CD14-positive monocyte (primary cell): ENCODE results near the gene IRF7. TPM values are rescaled to one million over a fixed set of nuclear protein-coding genes. Genes with fewer than 3 reads are reported as not detected.

Source experiments
- DNase-seq, 3 donors: peaks; one replicate each; pipeline ENCODE4 v3.0.0-alpha.2; 2011 to 2022
- H2AFZ ChIP-seq: 2 replicates; pipeline ENCODE4 v1.6.0; 2012; ENCODE audit warnings: mild to moderate bottlenecking, low read depth, low read length, inconsistent platforms; ENCODE audit not compliant: insufficient read depth, poor library complexity, severe bottlenecking
- H3K27ac ChIP-seq, 2 donors: 1 replicate in 1 of 2; 2 replicates in 1 of 2; pipeline ENCODE4 v1.5.1; 2012 to 2013; ENCODE audit warnings: low read length in 2 of 2, control low read depth in 1 of 2, inconsistent platforms in 1 of 2, low read depth in 1 of 2, mild to moderate bottlenecking in 1 of 2
- H3K27me3 ChIP-seq, 2 donors: one replicate each; pipeline versions ENCODE4 v1.6.0 to v1.6.1; 2011 to 2013; ENCODE audit warnings: low read length in 2 of 2; ENCODE audit not compliant: control insufficient read depth in 2 of 2, insufficient read depth in 2 of 2
- H3K36me3 ChIP-seq, 2 donors: replicated peaks in 1 of 2; 1 replicate in 1 of 2; 2 replicates in 1 of 2; pipeline versions ENCODE4 v1.5.1 to v1.6.1; 2012 to 2013; ENCODE audit warnings: low read length in 2 of 2, control low read depth in 1 of 2, inconsistent platforms in 1 of 2, mild to moderate bottlenecking in 1 of 2; ENCODE audit not compliant: insufficient read depth in 2 of 2, control insufficient read depth in 1 of 2
- H3K4me1 ChIP-seq, 2 donors: 1 replicate in 1 of 2; 2 replicates in 1 of 2; pipeline versions ENCODE4 v1.5.1 to v1.6.1; 2012 to 2013; ENCODE audit warnings: low read length in 2 of 2, control low read depth in 1 of 2, inconsistent platforms in 1 of 2, mild to moderate bottlenecking in 1 of 2, moderate library complexity in 1 of 2; ENCODE audit not compliant: insufficient read depth in 2 of 2, control insufficient read depth in 1 of 2
- H3K4me2 ChIP-seq: replicated peaks from 2 replicates; pipeline ENCODE3; 2012; ENCODE audit warnings: low read length, moderate library complexity, mild to moderate bottlenecking; ENCODE audit not compliant: poor library complexity, severe bottlenecking; ENCODE audit errors: extremely low read depth
- H3K4me3 ChIP-seq, 3 experiments: fragments of 200-600 bp in 1 of 3; sonication (generic) in 1 of 3; replicated peaks in 1 of 3; 1 replicate in 2 of 3; 2 replicates in 1 of 3; pipeline ENCODE4 v1.5.1; 2011 to 2013; ENCODE audit warnings: low read length in 3 of 3, mild to moderate bottlenecking in 3 of 3, control low read depth in 2 of 3, low read depth in 2 of 3, inconsistent platforms in 1 of 3, moderate library complexity in 1 of 3
- H3K79me2 ChIP-seq: 2 replicates; pipeline ENCODE4 v1.6.0; 2012; ENCODE audit warnings: mild to moderate bottlenecking, control low read depth, inconsistent platforms, low read length, moderate library complexity; ENCODE audit not compliant: insufficient read depth
- H3K9ac ChIP-seq: 2 replicates; pipeline ENCODE4 v1.6.0; 2017; ENCODE audit warnings: low read length, mild to moderate bottlenecking; ENCODE audit not compliant: insufficient read depth, poor library complexity, severe bottlenecking
- H3K9me3 ChIP-seq, 2 donors: replicated peaks in 1 of 2; 1 replicate in 1 of 2; 2 replicates in 1 of 2; pipeline versions ENCODE4 v1.5.1 to v1.6.1; 2012 to 2013; ENCODE audit warnings: low read length in 2 of 2, control low read depth in 1 of 2; ENCODE audit not compliant: control insufficient read depth in 1 of 2, insufficient read depth in 1 of 2
- H4K20me1 ChIP-seq: 2 replicates; pipeline ENCODE4 v1.6.0; 2012; ENCODE audit warnings: mild to moderate bottlenecking, low read length, control low read depth, moderate library complexity; ENCODE audit not compliant: insufficient read depth
- H3K27ac Mint-ChIP-seq, 7 donors: one replicate each; pipeline ENCODE4 v1.8.0; 2020; ENCODE audit warnings: mild to moderate bottlenecking in 7 of 7, mixed read lengths in 7 of 7, moderate library complexity in 6 of 7, inconsistent platforms in 2 of 7
- H3K27me3 Mint-ChIP-seq, 3 donors: one replicate each; pipeline ENCODE4 v1.8.0; 2021 to 2022; ENCODE audit warnings: low read depth in 3 of 3, mild to moderate bottlenecking in 3 of 3, mixed read lengths in 3 of 3, moderate library complexity in 3 of 3, inconsistent platforms in 1 of 3
- H3K36me3 Mint-ChIP-seq, 2 donors: one replicate each; pipeline ENCODE4 v1.8.0; 2020; ENCODE audit warnings: mixed read lengths in 2 of 2, inconsistent platforms in 1 of 2, mild to moderate bottlenecking in 1 of 2
- H3K4me1 Mint-ChIP-seq: one replicate; pipeline ENCODE4 v1.8.0; 2020; ENCODE audit warnings: mild to moderate bottlenecking, mixed read lengths
- H3K4me3 Mint-ChIP-seq, 2 donors: one replicate each; pipeline ENCODE4 v1.8.0; 2020; ENCODE audit warnings: mild to moderate bottlenecking in 2 of 2, mixed read lengths in 2 of 2, moderate library complexity in 1 of 2
- H3K9me3 Mint-ChIP-seq, 7 donors: one replicate each; pipeline ENCODE4 v1.8.0; 2020 to 2022; ENCODE audit warnings: mixed read lengths in 7 of 7, mild to moderate bottlenecking in 6 of 7, moderate library complexity in 6 of 7, inconsistent platforms in 2 of 7
- CTCF ChIP-seq: fragments of 200-600 bp; IDR thresholded peaks from one replicate; pipeline ENCODE4 v1.8.0; 2022; ENCODE audit warnings: antibody characterized with exemption, mild to moderate bottlenecking
- WGBS: methylation state at CpG from one replicate; pipeline ENCODE4 v1.1.5; 2013; ENCODE audit warnings: missing lambda C conversion rate; ENCODE audit not compliant: insufficient coverage; 5-methylcytosine and 5-hydroxymethylcytosine counted together
- intact Hi-C, 2 donors: fragments of 100-400 bp; cut with micrococcal nuclease; formaldehyde crosslinking; loops; one replicate each; pipeline versions ENCODE4 v1.15.0 to v1.15.1; 2023
- polyA plus RNA-seq, 3 donors: library from polyadenylated mRNA; depleted of rRNA in 1 of 3; unstranded in 2 of 3; stranded (reverse) in 1 of 3; fragments of 300-500 nt in 2 of 3; fragments of >200 nt in 1 of 3; fragmentation: Illumina TruSeq in 2 of 3; gene quantifications; 1 replicate in 2 of 3; 2 replicates in 1 of 3; pipeline ENCODE4 v1.2.3, GENCODE V29; 2012 to 2021
- small RNA-seq: library from RNA; depleted of rRNA; stranded (forward); fragments of <200 nt; gene quantifications from one replicate; pipeline ENCODE3, GENCODE V24; 2012; ENCODE audit warnings: low read depth; ENCODE audit not compliant: insufficient read length

IRF7 gene
- polyA plus RNA-seq, 3 donors, result 38.6 to 125 (median 42.9) TPM

- peaks cover 17% of the 10 kb centered on the region for H3K4me1 Mint-ChIP-seq
Measured at GRCh38 chr11:563066-563811, 52.5 kb downstream of the IRF7 start.

More at GRCh38 chr11:563066-563811, 52.5 kb downstream of the IRF7 start:
- peaks cover 7 to 31% (median 28%) of the 10 kb centered on the region in 3 donors for H3K27me3 Mint-ChIP-seq
- DNase-seq, result no peak
- peaks cover 20% of the 10 kb centered on the region for H4K20me1 ChIP-seq
- no peak overlapping the region for H3K27ac Mint-ChIP-seq
- peaks cover 17 to 32% of the 10 kb centered on the region in 2 donors for H3K4me1 ChIP-seq
- peaks cover 0 to 22% of the 10 kb centered on the region in 2 donors for H3K27me3 ChIP-seq
- no peak for TF ChIP-seq CTCF
- H3K4me3 Mint-ChIP-seq, result no peak overlapping the region
- no peaks in the 10 kb centered on the region for H3K9me3 ChIP-seq
- 94% methylated on average over 12 of the region's 18 CpGs for WGBS
- H3K36me3 Mint-ChIP-seq, result peaks cover 5 to 12% of the 10 kb centered on the region in 2 donors
- peaks cover 0 to 11% of the 10 kb centered on the region in 2 donors for H3K36me3 ChIP-seq
- H3K27ac ChIP-seq, result no peak overlapping the region
- H2AFZ ChIP-seq, result no peak overlapping the region
- intact Hi-C loops, result no loop called here
- H3K4me3 ChIP-seq, result no peak overlapping the region
- H3K79me2 ChIP-seq, result peaks cover 3% of the 10 kb centered on the region
- peaks cover 0 to 4% (median 0%) of the 10 kb centered on the region in 7 donors for H3K9me3 Mint-ChIP-seq
- no peak overlapping the region for H3K9ac ChIP-seq
- no peak overlapping the region for H3K4me2 ChIP-seq

Small RNAs within 50 kb of the gene (small RNA-seq; reads per million reads assigned to genes)
- 2.6 reads per million, percentile 13 among the genes with 10 or more reads in this experiment for gene MIR210

Other genes with a start within 250 kb of the IRF7 start
- not detected for gene B4GALNT4, start 246.5 kb downstream of the IRF7 start, polyA plus RNA-seq
- gene PKP3, start 221.7 kb downstream of the IRF7 start, polyA plus RNA-seq, result not detected
- gene SIGIRR, start 201.0 kb downstream of the IRF7 start, polyA plus RNA-seq, result 100 to 1,000 TPM in 1 of 3 donors, 10 to 100 TPM in 2; 62.8 to 125 (median 75.4) TPM
- under 1 TPM in 2 of 3 donors, not detected in 1; 0.18 to 0.24 TPM for gene ANO9, start 173.9 kb downstream of the IRF7 start, polyA plus RNA-seq
- gene PTDSS2, start 165.7 kb downstream of the IRF7 start, polyA plus RNA-seq, result 10 to 100 TPM in 2 of 3 donors, 1 to 10 TPM in 1; 9.3 to 18.3 (median 12.4) TPM
- gene RNH1, start 108.7 kb downstream of the IRF7 start, polyA plus RNA-seq, result 100 to 1,000 TPM; 381 to 445 (median 443) TPM
- 10 to 100 TPM; 10.1 to 32.9 (median 10.3) TPM for gene HRAS, start 80.4 kb downstream of the IRF7 start, polyA plus RNA-seq
- under 1 TPM in 2 of 3 donors, not detected in 1; 0.09 to 0.68 TPM for gene LRRC56, start 78.4 kb downstream of the IRF7 start, polyA plus RNA-seq
- 10 to 100 TPM in 1 of 3 donors, 1 to 10 TPM in 1, under 1 TPM in 1; 0.67 to 10.6 (median 1.2) TPM for gene LMNTD2, start 55.2 kb downstream of the IRF7 start, polyA plus RNA-seq
- gene RASSF7, start 55.0 kb downstream of the IRF7 start, polyA plus RNA-seq, result 10 to 100 TPM in 2 of 3 donors, 1 to 10 TPM in 1; 10.0 to 26.5 (median 12.4) TPM
- 10 to 100 TPM in 1 of 3 donors, 1 to 10 TPM in 2; 1.3 to 11.1 (median 3.3) TPM for gene PHRF1, start 39.5 kb downstream of the IRF7 start, polyA plus RNA-seq
- under 1 TPM; 0.18 to 0.43 (median 0.18) TPM for gene CDHR5, start 9.0 kb upstream of the IRF7 start, polyA plus RNA-seq
- gene SCT, start 11.2 kb upstream of the IRF7 start, polyA plus RNA-seq, result not detected
- gene DRD4, start 21.3 kb upstream of the IRF7 start, polyA plus RNA-seq, result under 1 TPM in 1 of 3 donors, not detected in 2; 0.13 TPM
- gene DEAF1, start 79.3 kb upstream of the IRF7 start, polyA plus RNA-seq, result 10 to 100 TPM; 18.0 to 22.3 (median 22.2) TPM
- 10 to 100 TPM; 31.6 to 69.4 (median 37.3) TPM for gene TMEM80, start 79.9 kb upstream of the IRF7 start, polyA plus RNA-seq
- under 1 TPM in 1 of 3 donors, not detected in 2; 0.55 TPM for gene EPS8L2, start 90.3 kb upstream of the IRF7 start, polyA plus RNA-seq
- 1,000 to 10,000 TPM in 2 of 3 donors, 100 to 1,000 TPM in 1; 502 to 1,249 (median 1,224) TPM for gene TALDO1, start 131.5 kb upstream of the IRF7 start, polyA plus RNA-seq
- gene GATD1, start 161.5 kb upstream of the IRF7 start, polyA plus RNA-seq, result 10 to 100 TPM in 1 of 3 donors, 1 to 10 TPM in 2; 4.5 to 45.6 (median 4.6) TPM
- not detected for gene CEND1, start 174.1 kb upstream of the IRF7 start, polyA plus RNA-seq
- 10 to 100 TPM in 1 of 3 donors, 1 to 10 TPM in 2; 4.4 to 20.9 (median 5.6) TPM for gene SLC25A22, start 182.3 kb upstream of the IRF7 start, polyA plus RNA-seq
- 10 to 100 TPM in 1 of 3 donors, 1 to 10 TPM in 2; 1.6 to 25.2 (median 2.6) TPM for gene PIDD1, start 189.3 kb upstream of the IRF7 start, polyA plus RNA-seq
- gene RPLP2, start 194.0 kb upstream of the IRF7 start, polyA plus RNA-seq, result 1,000 to 10,000 TPM in 1 of 3 donors, 100 to 1,000 TPM in 2; 879 to 1,191 (median 990) TPM
- 100 to 1,000 TPM in 1 of 3 donors, 10 to 100 TPM in 2; 26.8 to 321 (median 35.0) TPM for gene PNPLA2, start 203.0 kb upstream of the IRF7 start, polyA plus RNA-seq
- 10 to 100 TPM in 1 of 3 donors, 1 to 10 TPM in 2; 1.0 to 11.0 (median 1.4) TPM for gene CRACR2B, start 212.0 kb upstream of the IRF7 start, polyA plus RNA-seq
- gene CD151, start 217.0 kb upstream of the IRF7 start, polyA plus RNA-seq, result 100 to 1,000 TPM in 1 of 3 donors, 10 to 100 TPM in 2; 18.1 to 200 (median 57.4) TPM
- gene POLR2L, start 226.6 kb upstream of the IRF7 start, polyA plus RNA-seq, result 100 to 1,000 TPM in 2 of 3 donors, 10 to 100 TPM in 1; 93.9 to 133 (median 110) TPM
- gene TSPAN4, start 226.9 kb upstream of the IRF7 start, polyA plus RNA-seq, result 10 to 100 TPM; 52.6 to 75.5 (median 63.1) TPM